ENCODE data around the gene ANKRA2. TPM values are rescaled to one million over a fixed set of nuclear protein-coding genes. Genes with fewer than 3 reads are reported as not detected.

The ANKRA2 gene, protein sequence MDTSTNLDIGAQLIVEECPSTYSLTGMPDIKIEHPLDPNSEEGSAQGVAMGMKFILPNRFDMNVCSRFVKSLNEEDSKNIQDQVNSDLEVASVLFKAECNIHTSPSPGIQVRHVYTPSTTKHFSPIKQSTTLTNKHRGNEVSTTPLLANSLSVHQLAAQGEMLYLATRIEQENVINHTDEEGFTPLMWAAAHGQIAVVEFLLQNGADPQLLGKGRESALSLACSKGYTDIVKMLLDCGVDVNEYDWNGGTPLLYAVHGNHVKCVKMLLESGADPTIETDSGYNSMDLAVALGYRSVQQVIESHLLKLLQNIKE
- 15.4 and 30.4 TPM in 2 replicates for total RNA-seq

DNA sequence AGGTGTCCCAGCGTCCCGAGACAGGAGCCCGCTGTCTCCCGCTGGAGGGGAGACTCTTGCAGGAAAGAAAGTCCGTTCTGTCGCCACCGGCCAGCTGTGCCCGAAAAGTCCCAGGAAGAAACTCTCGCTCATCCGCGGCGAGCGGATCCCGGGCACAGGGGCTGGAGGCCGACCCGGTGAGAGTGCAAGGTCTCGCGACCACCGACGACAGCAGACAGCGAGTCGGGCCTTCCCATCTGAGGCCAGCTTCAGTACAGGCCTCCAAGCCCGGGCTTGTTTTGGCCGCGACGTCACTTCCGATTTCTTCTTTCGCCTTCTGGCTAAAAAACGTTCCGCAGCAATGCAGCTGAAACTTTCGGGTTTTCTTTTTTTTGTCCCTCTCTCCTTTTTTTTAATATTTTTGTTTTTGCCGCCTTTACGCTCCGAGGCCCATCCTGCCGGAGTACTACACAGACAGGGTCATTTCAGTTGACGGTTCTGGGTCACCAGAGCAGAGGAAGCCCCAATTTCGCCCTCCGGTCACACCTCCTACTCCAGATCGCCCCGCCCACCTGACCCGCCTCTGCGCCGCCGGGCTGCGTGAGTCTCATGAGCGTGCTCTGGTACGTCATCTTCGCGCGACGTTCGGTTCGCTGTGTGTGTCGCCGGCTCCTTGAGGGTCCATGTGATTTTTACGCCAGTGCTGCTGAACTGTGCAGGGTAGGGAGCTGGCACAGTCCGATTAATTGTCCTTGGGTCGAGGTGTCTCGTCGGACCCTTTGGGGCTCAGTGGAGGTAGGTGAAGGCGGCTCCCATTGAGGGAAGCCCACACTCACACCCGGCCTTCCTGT, at the start of gene ANKRA2, which contains the start of gene UTP15:
Gene ANKRA2 (minus strand): TSS at position 501 of the 830 bp plus-strand sequence. CDS start 2,758 bp downstream, outside the sequence.
Gene UTP15 (plus strand): TSS at position 605 of the 830 bp plus-strand sequence. CDS start 1,602 bp downstream, outside the sequence.

Other genes with a start within 250 kb of the ANKRA2 start
- 6.1 and 8.9 TPM in 2 replicates for gene FOXD1, start 116.9 kb downstream of the ANKRA2 start, total RNA-seq
- 490 and 660 TPM in 2 replicates for gene BTF3, start 67.2 kb downstream of the ANKRA2 start, total RNA-seq
- gene UTP15, start 104 bp upstream of the ANKRA2 start, total RNA-seq, result 9.2 and 11.4 TPM in 2 replicates
- gene ARHGEF28, start 60.6 kb upstream of the ANKRA2 start, total RNA-seq, result 7.9 and 8.3 TPM in 2 replicates